ENCODE data around the gene KCNK13.
"Not testable (repeated sequence)": the region's sequence is repeated elsewhere in the genome, so short reads cannot be mapped to it uniquely, and the experiment has no call there.

KCNK13 gene

DNA sequence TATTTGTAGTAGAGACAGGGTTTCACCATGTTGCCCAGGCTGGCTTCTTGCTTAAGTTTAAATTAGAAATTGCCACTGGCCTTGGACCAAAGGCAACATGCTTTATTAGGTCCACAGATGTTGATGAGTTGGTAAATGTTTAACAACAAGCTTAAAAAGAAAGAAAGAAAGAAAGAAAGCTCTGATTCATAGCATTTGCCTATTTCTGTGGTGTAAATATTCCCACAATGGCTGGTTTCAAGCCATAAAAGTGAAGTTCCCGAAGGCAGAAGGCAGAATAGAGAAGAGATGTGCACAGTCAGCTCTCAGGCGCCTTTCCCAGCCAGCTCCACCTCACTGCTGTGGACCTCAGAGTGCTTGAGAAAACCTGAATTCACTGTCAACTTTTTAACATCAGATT lies 26.4 kb downstream of the KCNK13 start:
- H3K4me1 Mint-ChIP-seq = no peaks in the 10 kb centered on the region
- no peak overlapping the region for H3K27ac Mint-ChIP-seq
- DNase-seq = no peak
- H3K36me3 Mint-ChIP-seq = no peaks in the 10 kb centered on the region
- H3K9me3 Mint-ChIP-seq = peaks cover 2% of the 10 kb centered on the region
- peaks cover 29% of the 10 kb centered on the region for H3K27me3 Mint-ChIP-seq
- CTCF ChIA-PET = no interaction called here
- H3K4me3 Mint-ChIP-seq = no peak overlapping the region

DNA sequence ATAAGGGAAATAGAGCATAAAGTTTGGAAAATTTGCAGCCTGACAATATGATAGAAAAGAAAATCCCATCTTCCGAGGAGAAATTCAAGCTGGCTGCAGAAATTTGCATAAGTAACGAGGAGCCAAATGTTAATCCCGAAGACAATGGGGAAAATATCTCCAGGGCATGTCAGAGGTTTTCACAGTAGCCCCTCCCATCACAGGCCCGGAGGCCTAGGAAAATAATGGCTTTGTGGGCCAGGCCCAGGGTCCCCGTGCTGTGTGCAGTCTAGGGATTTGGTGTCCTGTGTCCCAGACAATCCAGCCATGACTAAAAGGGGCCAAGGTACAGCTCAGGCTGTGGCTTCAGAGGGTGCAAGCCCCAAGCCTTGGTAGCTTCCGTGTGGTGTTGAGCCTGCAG lies 27.7 kb downstream of the KCNK13 start:
- not testable (repeated sequence) for DNase-seq, H3K9me3 Mint-ChIP-seq, H3K27ac Mint-ChIP-seq, H3K36me3 Mint-ChIP-seq, H3K4me1 Mint-ChIP-seq, H3K4me3 Mint-ChIP-seq
- CTCF ChIA-PET = interaction anchor here (1.0 kb wide), 1 partner anchor 146 kb away, joined by 3 read pairs; no protein-coding TSS in a partner anchor
- peaks cover 24% of the 10 kb centered on the region for H3K27me3 Mint-ChIP-seq

DNA sequence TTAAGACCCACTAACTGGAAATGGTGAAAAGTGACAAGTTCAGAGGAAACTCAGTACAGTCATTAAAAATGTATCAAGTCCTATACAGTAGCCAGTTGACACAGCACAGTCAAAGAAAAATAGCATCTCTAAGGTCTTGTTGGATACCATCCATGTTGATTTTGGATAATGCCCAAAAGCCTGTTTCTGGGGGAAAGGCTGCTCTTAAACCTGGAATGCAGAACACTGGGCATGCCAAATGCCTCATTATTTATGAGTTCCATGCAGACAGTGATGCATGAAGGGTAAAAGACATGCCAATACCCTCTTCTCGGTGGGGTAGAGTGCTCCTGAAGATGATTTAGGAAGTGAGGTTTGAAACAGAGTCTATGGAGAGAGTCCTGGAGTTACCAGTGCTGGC lies 29.6 kb downstream of the KCNK13 start:
- peaks cover 2% of the 10 kb centered on the region for H3K9me3 Mint-ChIP-seq
- H3K4me1 Mint-ChIP-seq = peaks cover 11% of the 10 kb centered on the region
- peaks cover 27% of the 10 kb centered on the region for H3K27me3 Mint-ChIP-seq
- CTCF ChIA-PET = no interaction called here
- H3K4me3 Mint-ChIP-seq = no peak overlapping the region
- no peaks in the 10 kb centered on the region for H3K36me3 Mint-ChIP-seq
- DNase-seq = no peak
- no peak overlapping the region for H3K27ac Mint-ChIP-seq

GRCh38 chr14:90093942-90094595 lies 32.3 kb downstream of the KCNK13 start:
- CTCF ChIA-PET = interaction anchor here (0.5 kb wide), 1 partner anchor 140 kb away, joined by 3 read pairs; no protein-coding TSS in a partner anchor
- H3K27ac Mint-ChIP-seq = peak overlapping the region; percentile 61
- no peaks in the 10 kb centered on the region for H3K36me3 Mint-ChIP-seq
- DNase-seq = no peak
- H3K4me1 Mint-ChIP-seq = peaks cover 11% of the 10 kb centered on the region
- peaks cover 2% of the 10 kb centered on the region for H3K9me3 Mint-ChIP-seq
- peaks cover 20% of the 10 kb centered on the region for H3K27me3 Mint-ChIP-seq
- H3K4me3 Mint-ChIP-seq = no peak overlapping the region

- no peak overlapping the region for H3K4me3 Mint-ChIP-seq
- H3K36me3 Mint-ChIP-seq = no peaks in the 10 kb centered on the region
- peaks cover 15% of the 10 kb centered on the region for H3K27me3 Mint-ChIP-seq
- no peak overlapping the region for H3K27ac Mint-ChIP-seq
- peaks cover 2% of the 10 kb centered on the region for H3K9me3 Mint-ChIP-seq
- DNase-seq = no peak
- CTCF ChIA-PET = no interaction called here
- H3K4me1 Mint-ChIP-seq = peaks cover 11% of the 10 kb centered on the region
Measured at GRCh38 chr14:90095096-90095495, 33.3 kb downstream of the KCNK13 start.

GRCh38 chr14:90096566-90096965 lies 34.8 kb downstream of the KCNK13 start:
- H3K36me3 Mint-ChIP-seq = no peaks in the 10 kb centered on the region
- peaks cover 4% of the 10 kb centered on the region for H3K27me3 Mint-ChIP-seq
- H3K27ac Mint-ChIP-seq = no peak overlapping the region
- no peak overlapping the region for H3K4me3 Mint-ChIP-seq
- peaks cover under 1% of the 10 kb centered on the region for H3K9me3 Mint-ChIP-seq
- DNase-seq = no peak
- CTCF ChIA-PET = no interaction called here
- H3K4me1 Mint-ChIP-seq = peaks cover 11% of the 10 kb centered on the region

DNA sequence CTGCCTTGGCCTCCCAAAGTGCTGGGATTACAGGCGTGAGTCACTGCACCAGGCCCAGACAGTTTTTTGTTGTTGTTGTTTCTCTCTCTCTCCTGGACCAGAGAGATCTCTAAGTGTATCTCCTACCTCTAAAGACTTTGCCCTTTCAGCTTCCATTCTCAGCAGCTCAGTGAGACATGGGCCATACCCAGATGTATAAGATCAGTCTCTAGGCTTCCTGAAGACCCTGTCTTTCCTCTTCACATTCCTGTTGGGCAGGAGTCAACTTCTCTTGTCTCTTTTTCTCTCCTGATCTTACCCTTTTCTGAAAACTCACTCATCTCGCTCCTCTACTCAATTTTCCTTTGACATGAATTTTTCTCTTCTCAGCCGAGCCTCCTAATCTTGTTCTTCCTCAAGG lies 42.0 kb downstream of the KCNK13 start:
- no peaks in the 10 kb centered on the region for H3K9me3 Mint-ChIP-seq
- no peak for DNase-seq
- no peak overlapping the region for H3K27ac Mint-ChIP-seq
- CTCF ChIA-PET = no interaction called here
- peaks cover 7% of the 10 kb centered on the region for H3K27me3 Mint-ChIP-seq
- H3K4me3 Mint-ChIP-seq = no peak overlapping the region
- no peaks in the 10 kb centered on the region for H3K4me1 Mint-ChIP-seq
- H3K36me3 Mint-ChIP-seq = no peaks in the 10 kb centered on the region

DNA sequence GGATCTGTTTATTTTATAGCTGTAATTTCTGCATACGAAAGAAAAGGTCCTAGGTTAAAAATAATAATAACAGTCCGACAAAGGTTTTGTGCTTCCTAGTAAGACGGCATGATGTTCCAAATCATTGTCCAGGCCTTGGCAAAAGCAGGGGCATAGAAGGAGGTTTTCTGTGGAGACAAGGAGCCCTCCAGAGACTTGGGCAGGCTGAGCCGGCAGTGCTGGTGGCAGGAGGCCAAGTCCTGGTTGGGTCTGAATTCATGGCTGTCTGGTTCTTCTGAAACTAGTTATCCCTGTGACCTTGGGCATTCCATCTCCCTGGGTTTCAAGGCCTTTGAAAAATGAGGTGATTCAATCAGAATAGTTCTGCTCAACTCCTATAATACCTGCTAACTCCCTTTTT lies 44.0 kb downstream of the KCNK13 start:
- H3K36me3 Mint-ChIP-seq = no peaks in the 10 kb centered on the region
- CTCF ChIA-PET = no interaction called here
- DNase-seq = no peak
- peaks cover 15% of the 10 kb centered on the region for H3K27me3 Mint-ChIP-seq
- H3K4me3 Mint-ChIP-seq = no peak overlapping the region
- no peaks in the 10 kb centered on the region for H3K9me3 Mint-ChIP-seq
- no peak overlapping the region for H3K27ac Mint-ChIP-seq
- no peaks in the 10 kb centered on the region for H3K4me1 Mint-ChIP-seq

- H3K4me3 Mint-ChIP-seq = no peak overlapping the region
- no peak overlapping the region for H3K27ac Mint-ChIP-seq
- no peaks in the 10 kb centered on the region for H3K4me1 Mint-ChIP-seq
- H3K36me3 Mint-ChIP-seq = no peaks in the 10 kb centered on the region
- DNase-seq = no peak
- CTCF ChIA-PET = no interaction called here
- H3K27me3 Mint-ChIP-seq = peaks cover 22% of the 10 kb centered on the region
- H3K9me3 Mint-ChIP-seq = no peaks in the 10 kb centered on the region
Measured at GRCh38 chr14:90107789-90108188, 46.0 kb downstream of the KCNK13 start.

- H3K4me3 Mint-ChIP-seq = no peak overlapping the region
- no peaks in the 10 kb centered on the region for H3K9me3 Mint-ChIP-seq
- peaks cover 25% of the 10 kb centered on the region for H3K27me3 Mint-ChIP-seq
- no peaks in the 10 kb centered on the region for H3K36me3 Mint-ChIP-seq
- DNase-seq = no peak
- no peak overlapping the region for H3K27ac Mint-ChIP-seq
- CTCF ChIA-PET = no interaction called here
- H3K4me1 Mint-ChIP-seq = no peaks in the 10 kb centered on the region
Measured at GRCh38 chr14:90109858-90110257, 48.1 kb downstream of the KCNK13 start.

DNA sequence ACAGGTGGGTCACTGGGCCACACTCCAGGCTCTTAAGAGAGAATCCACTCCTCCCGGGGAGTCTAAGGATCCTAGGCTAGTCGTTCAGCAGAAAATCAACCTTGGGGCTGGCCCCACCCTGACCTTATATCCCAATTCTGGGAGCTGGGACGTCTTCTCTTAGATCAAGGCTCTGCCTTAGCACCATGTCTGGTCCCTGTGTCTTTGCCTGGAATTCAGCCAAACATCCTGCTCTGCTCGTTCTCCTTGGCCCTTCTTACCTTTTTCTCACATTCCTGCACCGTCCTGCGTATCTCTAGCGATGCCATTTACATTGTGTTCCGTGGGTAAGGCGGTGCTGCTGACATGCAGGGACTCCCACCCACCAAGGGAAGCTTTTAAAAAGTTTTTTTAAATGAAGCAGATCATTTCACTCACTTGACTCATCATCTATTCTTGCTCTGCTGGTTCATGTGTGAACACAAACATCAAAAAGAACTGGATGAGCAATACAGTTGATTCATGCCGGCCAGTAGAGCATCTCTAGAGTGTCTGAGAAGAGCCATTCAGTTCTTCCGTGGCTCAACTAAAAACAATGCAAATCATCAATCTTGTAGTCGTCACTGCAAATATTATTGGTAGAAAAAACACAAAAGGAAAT lies 50.2 kb downstream of the KCNK13 start:
- Mint-ChIP-seq H3K9me3 (no peaks in the 10 kb centered on the region), H3K4me1 (no peaks in the 10 kb centered on the region), H3K36me3 (no peaks in the 10 kb centered on the region), H3K27ac (no peak overlapping the region), H3K4me3 (no peak overlapping the region), H3K27me3 (peaks cover 25% of the 10 kb centered on the region)
- no peak for DNase-seq
- CTCF ChIA-PET = interaction anchor here (0.9 kb wide), 1 partner anchor 12 kb away, joined by 3 read pairs; no protein-coding TSS in a partner anchor

GRCh38 chr14:90114554-90114953 lies 52.8 kb downstream of the KCNK13 start:
- Mint-ChIP-seq H3K36me3 (no peaks in the 10 kb centered on the region), H3K9me3 (no peaks in the 10 kb centered on the region), H3K4me3 (no peak overlapping the region), H3K4me1 (no peaks in the 10 kb centered on the region), H3K27me3 (peaks cover 25% of the 10 kb centered on the region), H3K27ac (no peak overlapping the region)
- CTCF ChIA-PET = no interaction called here
- DNase-seq = no peak

DNA sequence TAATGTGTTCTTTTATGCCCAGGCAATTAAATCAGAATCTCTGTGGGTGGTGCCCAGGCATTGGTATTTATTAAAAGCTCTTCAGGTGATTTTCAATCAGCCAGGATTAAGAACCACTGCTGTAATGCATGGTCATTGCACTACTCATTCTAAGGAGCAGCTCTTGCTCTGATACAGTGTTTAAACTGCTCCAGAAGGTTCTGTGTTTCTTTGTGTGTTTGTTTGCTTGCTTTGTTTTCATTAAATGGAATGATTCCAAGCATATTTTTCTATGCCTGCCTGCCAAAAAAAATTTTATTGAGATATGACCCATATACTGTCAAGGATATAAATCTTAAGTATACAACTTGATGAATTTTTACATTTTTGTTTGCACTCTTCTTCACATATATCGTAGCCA lies 54.0 kb downstream of the KCNK13 start:
- no peak for DNase-seq
- CTCF ChIA-PET = no interaction called here
- Mint-ChIP-seq H3K4me3 (no peak overlapping the region), H3K4me1 (no peaks in the 10 kb centered on the region), H3K36me3 (no peaks in the 10 kb centered on the region), H3K27ac (no peak overlapping the region), H3K27me3 (peaks cover 21% of the 10 kb centered on the region), H3K9me3 (no peaks in the 10 kb centered on the region)

- Mint-ChIP-seq H3K4me1 (no peaks in the 10 kb centered on the region), H3K9me3 (no peaks in the 10 kb centered on the region), H3K27me3 (peaks cover 23% of the 10 kb centered on the region), H3K36me3 (no peaks in the 10 kb centered on the region), H3K4me3 (no peak overlapping the region), H3K27ac (no peak overlapping the region)
- CTCF ChIA-PET = no interaction called here
- DNase-seq = no peak
Measured at GRCh38 chr14:90116444-90116843, 54.6 kb downstream of the KCNK13 start.

DNA sequence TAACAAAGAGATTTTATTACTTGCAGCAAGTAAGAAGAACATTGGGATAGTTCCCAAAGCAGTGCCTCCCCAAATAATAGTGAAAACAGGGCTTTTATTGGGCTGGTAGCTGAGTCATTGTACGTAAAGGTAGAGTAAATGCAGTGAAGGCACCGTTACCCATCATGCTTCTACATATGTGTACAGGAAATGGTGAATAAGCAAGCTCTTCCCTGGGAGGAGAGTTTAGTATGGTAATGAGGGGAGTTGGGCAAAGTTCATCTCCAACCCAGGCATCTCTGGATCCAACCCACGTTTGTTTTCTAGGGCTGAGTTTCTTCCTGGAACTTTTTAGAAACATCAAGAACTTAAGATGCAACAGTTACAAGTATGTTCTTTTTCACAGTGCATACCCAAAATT lies 56.2 kb downstream of the KCNK13 start:
- CTCF ChIA-PET = no interaction called here
- H3K36me3 Mint-ChIP-seq = no peaks in the 10 kb centered on the region
- no peak overlapping the region for H3K27ac Mint-ChIP-seq
- DNase-seq = no peak
- no peaks in the 10 kb centered on the region for H3K9me3 Mint-ChIP-seq
- no peak overlapping the region for H3K4me3 Mint-ChIP-seq
- no peaks in the 10 kb centered on the region for H3K4me1 Mint-ChIP-seq
- peaks cover 16% of the 10 kb centered on the region for H3K27me3 Mint-ChIP-seq
